Progenitor cell of endocrine pancreas (in vitro differentiated cells): Measurements from ENCODE around the gene ADGRL3. TPM values are rescaled to one million over a fixed set of nuclear protein-coding genes. Genes with fewer than 3 reads are reported as not detected.
"Not testable (repeated sequence)": the region's sequence is repeated elsewhere in the genome, so short reads cannot be mapped to it uniquely, and the experiment has no call there.

Source experiments
- DNase-seq: peaks from one replicate; pipeline ENCODE4 v3.0.0; 2021; ENCODE audit warnings: low spot score; ENCODE audit not compliant: unreplicated experiment
- H3K27ac Mint-ChIP-seq: 2 replicates; pipeline ENCODE4 v1.8.0; 2021; ENCODE audit warnings: mild to moderate bottlenecking, moderate library complexity, mixed read lengths
- H3K27me3 Mint-ChIP-seq: 2 replicates; pipeline ENCODE4 v1.8.0; 2021; ENCODE audit warnings: mixed read lengths
- H3K36me3 Mint-ChIP-seq: 2 replicates; pipeline ENCODE4 v1.8.0; 2022; ENCODE audit warnings: mixed read lengths; ENCODE audit not compliant: insufficient read depth
- H3K4me1 Mint-ChIP-seq: 2 replicates; pipeline ENCODE4 v1.8.0; 2021; ENCODE audit warnings: low read depth, mixed read lengths
- H3K4me3 Mint-ChIP-seq: 2 replicates; pipeline ENCODE4 v1.8.0; 2021; ENCODE audit warnings: low read depth, mild to moderate bottlenecking, moderate library complexity, mixed read lengths
- H3K9me3 Mint-ChIP-seq: 2 replicates; pipeline ENCODE4 v1.8.0; 2021; ENCODE audit warnings: low read depth, mixed read lengths
- CTCF ChIP-seq: fragments of 200-600 bp; sonication (generic); IDR thresholded peaks from one replicate; pipeline ENCODE4 v1.5.0; 2021; ENCODE audit warnings: antibody characterized with exemption, mild to moderate bottlenecking; ENCODE audit not compliant: unreplicated experiment
- total RNA-seq: library from RNA; stranded (reverse); gene quantifications from 2 replicates; pipeline ENCODE4 v1.2.1, GENCODE V29; 2021

Gene ADGRL3
- total RNA-seq, 1 donor from 2014 or later = 5.6 TPM

GRCh38 chr4:61380865-61381264, 180.7 kb downstream of the ADGRL3 start:
- no peaks in the 10 kb centered on the region for H3K27me3 Mint-ChIP-seq
- no peak for TF ChIP-seq CTCF
- H3K27ac Mint-ChIP-seq = no peak overlapping the region
- no peak overlapping the region for H3K4me3 Mint-ChIP-seq
- DNase-seq = no peak
- peaks cover 12% of the 10 kb centered on the region for H3K9me3 Mint-ChIP-seq
- peaks cover 2% of the 10 kb centered on the region for H3K36me3 Mint-ChIP-seq
- H3K4me1 Mint-ChIP-seq = no peaks in the 10 kb centered on the region

GRCh38 chr4:61385256-61385655, 185.1 kb downstream of the ADGRL3 start:
- TF ChIP-seq CTCF = no peak

GRCh38 chr4:61387372-61387771, 187.2 kb downstream of the ADGRL3 start:
- H3K36me3 Mint-ChIP-seq, H3K27me3 Mint-ChIP-seq, H3K9me3 Mint-ChIP-seq, H3K27ac Mint-ChIP-seq, H3K4me1 Mint-ChIP-seq, DNase-seq, H3K4me3 Mint-ChIP-seq: not testable (repeated sequence)

More at GRCh38 chr4:61385256-61385655, 185.1 kb downstream of the ADGRL3 start:
- H3K9me3 Mint-ChIP-seq = no peaks in the 10 kb centered on the region
- no peaks in the 10 kb centered on the region for H3K27me3 Mint-ChIP-seq
- DNase-seq = no peak
- no peak overlapping the region for H3K4me3 Mint-ChIP-seq
- H3K36me3 Mint-ChIP-seq = no peaks in the 10 kb centered on the region
- no peak overlapping the region for H3K27ac Mint-ChIP-seq
- no peaks in the 10 kb centered on the region for H3K4me1 Mint-ChIP-seq

- no peaks in the 10 kb centered on the region for H3K27me3 Mint-ChIP-seq
- H3K4me1 Mint-ChIP-seq = no peaks in the 10 kb centered on the region
- no peak overlapping the region for H3K27ac Mint-ChIP-seq
- no peak overlapping the region for H3K4me3 Mint-ChIP-seq
- no peak for TF ChIP-seq CTCF
- no peaks in the 10 kb centered on the region for H3K9me3 Mint-ChIP-seq
- no peak for DNase-seq
- no peaks in the 10 kb centered on the region for H3K36me3 Mint-ChIP-seq
Observed at GRCh38 chr4:61389640-61390039, 189.5 kb downstream of the ADGRL3 start.

GRCh38 chr4:61395754-61396153, 195.6 kb downstream of the ADGRL3 start:
- no peaks in the 10 kb centered on the region for H3K27me3 Mint-ChIP-seq
- no peak overlapping the region for H3K27ac Mint-ChIP-seq
- H3K4me1 Mint-ChIP-seq = peaks cover 3% of the 10 kb centered on the region
- H3K9me3 Mint-ChIP-seq = no peaks in the 10 kb centered on the region
- DNase-seq = no peak
- TF ChIP-seq CTCF = no peak
- H3K36me3 Mint-ChIP-seq = no peaks in the 10 kb centered on the region
- H3K4me3 Mint-ChIP-seq = no peak overlapping the region

GRCh38 chr4:61397174-61397573, 197.0 kb downstream of the ADGRL3 start:
- no peak overlapping the region for H3K4me3 Mint-ChIP-seq
- H3K27ac Mint-ChIP-seq = no peak overlapping the region
- TF ChIP-seq CTCF = no peak
- no peaks in the 10 kb centered on the region for H3K36me3 Mint-ChIP-seq
- no peaks in the 10 kb centered on the region for H3K9me3 Mint-ChIP-seq
- H3K27me3 Mint-ChIP-seq = no peaks in the 10 kb centered on the region
- peaks cover 3% of the 10 kb centered on the region for H3K4me1 Mint-ChIP-seq
- DNase-seq = no peak
